ENCODE measurements around the gene TSNAXIP1. TPM values are rescaled to one million over a fixed set of nuclear protein-coding genes. Genes with fewer than 3 reads are reported as not detected.

TSNAXIP1 gene
- 1 to 10 TPM in 8 of 9 donors, under 1 TPM in 1; 0.72 to 3.6 (median 2.1) TPM for total RNA-seq
- polyA plus RNA-seq: 10 to 100 TPM in 2 of 3 donors, 1 to 10 TPM in 1; 2.2 to 18.7 (median 15.7) TPM
- long read RNA-seq, donor 1: 0 reads
- long read RNA-seq, donor 2: 0 reads
- long read RNA-seq, donor 3: 0 reads
- long read RNA-seq, donor 4, partial matches to known transcripts: 0 of 1 reads
- long read RNA-seq, donor 4, other reads (novel, unspliced or antisense): 1 of 1 reads
- long read RNA-seq, donor 5, partial matches to known transcripts: 0 of 5 reads
- long read RNA-seq, donor 5, other reads (novel, unspliced or antisense): 4 of 5 reads
- long read RNA-seq, donor 6, partial matches to known transcripts: 0 of 2 reads
- long read RNA-seq, donor 6, other reads (novel, unspliced or antisense): 2 of 2 reads
- long read RNA-seq, donor 7, partial matches to known transcripts: 9 of 9 reads
- long read RNA-seq, donor 7, other reads (novel, unspliced or antisense): 0 of 9 reads
- long read RNA-seq, donor 8: 0 reads
- long read RNA-seq, donor 9, partial matches to known transcripts: 8 of 8 reads
- long read RNA-seq, donor 9, other reads (novel, unspliced or antisense): 0 of 8 reads
- long read RNA-seq, donor 10: 0 reads

- intact Hi-C loops (cut with DNase I): loop anchor here in 1 of 2 donors (10.0 kb wide), 1 partner anchor 82 kb away; no protein-coding TSS in a partner anchor
- Histone ChIP-seq H3K36me3 (replicated peaks in 1 of 2) (no peaks in the 10 kb centered on the region), H3K27me3 (no peaks in the 10 kb centered on the region), H3K4me3 (peak within 1 kb of the TSS; percentile 61 to 99 (median 82)), H3K4me1 (replicated peaks in 1 of 2) (peaks cover 16 to 18% of the 10 kb centered on the region in 2 donors), H3K9me3 (replicated peaks in 1 of 3) (no peaks in the 10 kb centered on the region), H3K27ac (peak within 1 kb of the TSS; percentile 58 to 84 (median 78))
- peak; percentile 96 to 99 (median 99) for DNase-seq
- 0 to 3% (median 0%) methylated on average over 6 to 54 of the region's 54 CpGs for WGBS, 4 donors
- TF ChIP-seq CTCF (IDR thresholded peaks at IDR 0.05) (peak in 1 of 6 experiments; percentile 18), POLR2A (IDR thresholded peaks at IDR 0.05) (peak; percentile 76 to 93)
These were observed at the start of gene TSNAXIP1, which contains the start of gene RANBP10 for GRCh38 chr16:67806428-67807147. TSNAXIP1 (plus strand) TSS chr16:67806889; CDS start chr16:67807150, 261 bp downstream. RANBP10 (minus strand) TSS chr16:67806560; CDS start chr16:67806536, 24 bp downstream.

- TF ChIP-seq POLR2A (IDR thresholded peaks at IDR 0.05): no peak
- TF ChIP-seq CTCF (IDR thresholded peaks at IDR 0.05): no peak
- no peak overlapping the region for H3K4me3 ChIP-seq
- DNase-seq: no peak
- H3K36me3 ChIP-seq (replicated peaks in 1 of 2): no peaks in the 10 kb centered on the region
- no peaks in the 10 kb centered on the region for H3K4me1 ChIP-seq (replicated peaks in 1 of 2)
- no peak overlapping the region for H3K27ac ChIP-seq
- intact Hi-C loops (cut with DNase I): no loop called here
- 95 to 100% (median 99%) methylated on average over 1 to 3 of the region's 3 CpGs for WGBS, 4 donors
- H3K27me3 ChIP-seq: no peaks in the 10 kb centered on the region
- H3K9me3 ChIP-seq (replicated peaks in 1 of 3): no peaks in the 10 kb centered on the region
These were observed 48.7 kb upstream of the TSNAXIP1 start for GRCh38 chr16:67758006-67758405.

- no peak for TF ChIP-seq CTCF (IDR thresholded peaks at IDR 0.05)
- no peak for TF ChIP-seq POLR2A (IDR thresholded peaks at IDR 0.05)
- 63 to 94% (median 85%) methylated on average over 4 to 7 of the region's 7 CpGs for WGBS, 4 donors
- DNase-seq: no peak
- H3K27ac ChIP-seq: no peak overlapping the region
- H3K4me3 ChIP-seq: no peak overlapping the region
- no peaks in the 10 kb centered on the region for H3K36me3 ChIP-seq (replicated peaks in 1 of 2)
- no peaks in the 10 kb centered on the region for H3K4me1 ChIP-seq (replicated peaks in 1 of 2)
- intact Hi-C loops (cut with DNase I): no loop called here
- H3K27me3 ChIP-seq: no peaks in the 10 kb centered on the region
- no peaks in the 10 kb centered on the region for H3K9me3 ChIP-seq (replicated peaks in 1 of 3)
These were observed 47.7 kb upstream of the TSNAXIP1 start for GRCh38 chr16:67758966-67759365.
